T-helper 2 cell (primary cell): Measurements from ENCODE around the gene STK17A.
A peak's percentile ranks its signal among the peaks of the same experiment; 100 is the strongest.

Experiments
- DNase-seq, 5 experiments: peaks; one replicate each; pipeline versions ENCODE4 v3.0.0 to v3.0.0-alpha.2; 2012 to 2022

The STK17A gene

DNA sequence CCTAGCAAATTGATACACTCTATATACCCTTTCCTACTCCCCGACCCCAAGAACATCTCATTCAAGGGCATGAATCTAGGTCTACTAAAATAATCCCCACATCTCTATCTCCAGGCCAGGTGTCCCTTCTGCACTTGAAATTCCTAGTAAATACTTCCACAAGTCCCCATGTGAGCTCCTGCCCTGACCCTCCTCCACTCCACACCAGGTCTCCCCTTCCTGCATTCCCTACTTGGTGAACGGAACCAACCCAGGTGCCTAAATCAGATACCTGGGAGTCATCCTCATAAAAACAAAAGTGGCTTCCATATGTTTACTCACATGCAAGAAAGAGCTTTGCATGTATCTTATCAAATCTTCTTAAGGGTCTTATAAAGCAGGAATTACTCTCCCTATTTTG lies 77.2 kb downstream of the STK17A start:
- DNase-seq = no peak

DNA sequence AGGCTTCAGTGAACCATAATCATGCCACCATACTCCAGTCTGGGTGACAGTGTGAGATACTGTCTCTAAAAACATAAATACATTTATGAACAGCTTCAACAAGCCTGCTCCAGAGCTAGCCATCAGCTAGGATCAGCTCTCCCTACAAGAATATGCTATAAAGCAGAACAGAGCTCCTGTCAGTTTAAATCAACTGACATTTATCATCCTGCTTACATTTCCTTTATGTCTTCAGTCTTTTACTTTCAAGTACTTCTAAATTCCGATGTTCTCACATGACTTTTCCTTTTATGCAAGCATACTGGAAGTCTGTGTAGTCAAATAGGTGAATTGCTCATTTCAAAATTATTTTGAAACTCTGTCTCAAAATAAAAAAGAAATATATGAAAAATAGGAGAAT lies 81.8 kb downstream of the STK17A start:
- DNase-seq = no peak

DNA sequence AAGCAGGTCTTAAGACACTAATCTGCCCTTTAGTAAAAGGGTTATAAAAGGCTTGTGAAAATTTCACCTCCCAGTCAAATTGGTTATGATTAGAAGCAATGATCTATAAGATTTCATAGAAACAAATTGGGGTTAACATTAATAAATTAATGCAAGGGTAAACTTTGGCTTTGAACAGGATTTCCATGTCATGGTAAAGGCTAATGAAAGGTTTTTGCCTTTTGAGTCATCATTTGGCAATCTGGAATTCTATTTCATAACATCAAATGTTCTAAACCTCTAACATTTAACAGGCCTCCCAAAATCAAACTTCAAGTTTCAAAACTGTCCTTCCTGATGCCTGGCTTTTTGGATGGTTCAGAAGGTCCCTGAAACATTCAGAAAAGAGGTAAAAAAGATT lies 84.0 kb downstream of the STK17A start:
- no peak for DNase-seq

DNA sequence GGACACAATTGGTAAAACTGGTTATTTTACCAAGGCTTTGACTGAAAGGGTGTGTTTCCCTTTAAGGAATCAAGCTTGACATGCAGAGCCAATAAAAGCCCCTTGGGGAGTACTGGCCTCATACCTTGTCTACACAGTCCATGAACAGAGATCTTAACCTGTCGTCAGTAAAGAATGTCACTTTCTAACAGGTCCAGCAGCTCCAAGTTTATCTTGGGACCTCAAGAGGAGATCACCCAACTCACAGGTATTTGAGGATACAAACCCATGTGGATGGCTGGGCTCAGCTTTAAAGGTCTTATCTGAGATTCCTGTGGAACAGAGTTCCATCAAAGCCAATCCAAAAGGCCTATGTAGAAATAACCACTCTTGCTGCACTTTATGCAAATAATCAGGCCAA lies 85.1 kb downstream of the STK17A start:
- no peak for DNase-seq

DNA sequence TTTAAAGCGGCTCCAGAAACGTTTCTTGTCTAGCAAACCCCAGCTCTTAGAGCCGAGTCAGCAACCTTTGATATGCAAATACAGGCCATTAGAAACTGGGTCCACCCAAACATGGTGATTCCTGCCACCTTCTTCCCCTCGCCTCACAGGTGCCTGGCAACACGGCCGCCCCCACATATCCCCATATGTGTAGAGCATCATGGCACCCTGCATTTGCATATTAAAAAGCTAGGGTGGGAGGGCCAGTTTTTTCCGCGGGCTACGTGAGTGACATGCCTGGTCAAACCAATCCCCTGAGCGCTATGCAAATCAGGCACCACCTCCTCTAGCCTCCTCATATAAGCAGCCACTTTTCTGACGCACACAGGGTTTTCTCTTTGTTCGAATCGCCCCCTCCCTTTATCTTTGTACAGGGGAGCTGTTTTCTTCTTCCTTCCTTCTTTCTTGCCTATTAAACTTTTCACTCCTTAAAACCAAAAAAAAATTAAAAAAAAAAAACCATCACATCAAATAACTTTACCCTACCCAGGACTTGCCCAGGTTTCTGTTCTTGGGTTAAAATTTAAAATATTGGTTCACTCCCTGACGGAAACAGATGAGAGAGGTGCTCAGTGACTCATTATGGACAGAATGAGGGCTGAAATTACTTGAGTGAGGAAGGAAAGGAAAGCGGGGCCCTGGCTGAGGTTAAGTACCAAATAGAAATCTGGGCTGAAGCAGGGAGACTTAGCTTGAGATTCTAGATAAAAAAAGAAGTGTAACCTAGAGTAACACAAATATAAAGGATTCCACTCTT lies 86.6 kb downstream of the STK17A start:
- DNase-seq = peak; percentile 26 to 79 (median 69)

DNA sequence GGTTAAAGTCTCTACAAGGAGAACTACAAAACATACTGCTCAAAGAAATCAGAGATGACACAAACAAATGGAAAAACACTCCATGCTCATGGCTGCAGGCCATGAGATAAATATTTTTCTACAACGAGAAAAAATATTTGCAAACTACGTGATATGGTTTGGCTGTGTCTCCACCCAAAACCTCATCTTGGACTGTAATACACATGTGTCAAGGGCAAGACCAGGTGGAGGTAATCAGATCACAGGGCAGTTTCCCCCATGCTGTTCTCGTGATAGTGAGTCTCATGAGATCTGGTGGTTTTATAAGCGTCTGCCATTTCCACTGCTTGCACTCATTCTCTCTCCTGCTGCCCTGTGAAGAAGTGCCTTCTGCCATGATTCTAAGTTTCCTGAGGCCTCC lies 88.6 kb downstream of the STK17A start:
- DNase-seq = no peak

DNA sequence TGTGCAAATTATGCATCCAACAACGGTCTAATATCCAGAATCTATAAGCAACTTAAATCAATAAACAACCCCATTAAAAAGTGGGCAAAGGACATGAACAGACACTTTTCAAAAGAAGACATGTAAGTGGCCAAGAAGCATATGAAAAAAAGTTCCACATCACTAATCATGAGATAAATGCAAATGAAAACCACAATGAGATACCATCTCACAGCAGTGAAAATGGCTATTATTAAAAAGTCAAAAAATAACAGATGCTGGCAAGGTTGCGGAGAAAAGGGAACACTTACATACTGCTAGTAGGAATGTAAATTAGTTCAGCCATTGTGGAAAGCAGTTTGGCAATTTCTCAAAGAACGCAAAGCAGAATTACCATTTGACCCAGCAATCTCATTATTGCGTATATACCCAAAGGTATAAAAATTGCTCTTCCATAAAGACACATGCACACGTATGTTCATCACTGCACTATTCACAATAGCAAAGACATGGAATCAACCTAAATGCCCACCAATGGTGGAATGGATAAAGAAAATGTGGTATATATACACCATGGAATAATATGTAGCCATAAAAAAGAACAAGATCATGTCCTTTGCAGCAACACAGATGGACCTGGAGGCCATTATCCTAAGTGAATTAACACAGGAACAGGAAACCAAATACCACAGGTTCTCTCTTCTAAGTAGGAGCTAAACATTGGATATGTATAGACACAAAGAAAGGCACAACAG lies 90.5 kb downstream of the STK17A start:
- DNase-seq = peak in 1 of 5 experiments; percentile 11

DNA sequence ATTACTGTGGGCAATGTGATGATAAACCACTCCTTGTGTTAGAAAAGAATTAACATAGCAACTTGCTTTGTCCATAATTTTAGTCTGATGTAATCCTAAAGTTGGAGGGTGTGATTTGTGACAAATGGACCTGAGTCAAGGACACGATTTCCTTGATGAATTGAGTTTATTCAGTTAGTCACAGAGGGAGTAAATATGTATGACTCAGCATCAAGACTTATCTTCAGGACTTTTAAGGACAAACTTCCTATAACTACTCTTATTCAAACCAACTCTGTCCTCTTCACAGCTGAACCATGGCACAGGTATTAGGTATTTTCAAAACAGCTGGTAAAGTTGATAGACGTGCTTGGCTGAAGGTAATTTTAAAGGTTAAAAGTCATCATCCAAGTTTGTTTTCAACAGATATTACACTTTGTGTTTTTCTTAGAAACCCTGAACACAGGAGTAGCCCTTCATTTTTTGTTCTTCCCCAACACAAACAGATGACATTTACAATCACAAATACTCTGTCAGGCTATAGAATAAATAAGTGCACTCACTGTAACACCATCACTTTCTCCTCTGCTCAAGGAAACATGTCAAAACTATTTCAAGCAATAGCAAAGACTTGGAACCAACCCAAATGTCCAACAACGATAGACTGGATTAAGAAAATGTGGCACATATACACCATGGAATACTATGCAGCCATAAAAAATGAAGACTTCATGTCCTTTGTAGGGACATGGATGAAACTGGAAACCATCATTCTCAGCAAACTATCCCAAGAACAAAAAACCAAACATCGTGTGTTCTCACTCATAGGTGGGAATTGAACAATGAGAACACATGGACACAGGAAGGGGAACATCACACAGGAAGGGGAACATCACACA lies 91.9 kb downstream of the STK17A start:
- DNase-seq = no peak
